ENCODE results near the gene TRPC3.

GRCh38 chr4:121881158-121881557, 70.7 kb downstream of the TRPC3 start:
- TF ChIP-seq, protein P1, sequence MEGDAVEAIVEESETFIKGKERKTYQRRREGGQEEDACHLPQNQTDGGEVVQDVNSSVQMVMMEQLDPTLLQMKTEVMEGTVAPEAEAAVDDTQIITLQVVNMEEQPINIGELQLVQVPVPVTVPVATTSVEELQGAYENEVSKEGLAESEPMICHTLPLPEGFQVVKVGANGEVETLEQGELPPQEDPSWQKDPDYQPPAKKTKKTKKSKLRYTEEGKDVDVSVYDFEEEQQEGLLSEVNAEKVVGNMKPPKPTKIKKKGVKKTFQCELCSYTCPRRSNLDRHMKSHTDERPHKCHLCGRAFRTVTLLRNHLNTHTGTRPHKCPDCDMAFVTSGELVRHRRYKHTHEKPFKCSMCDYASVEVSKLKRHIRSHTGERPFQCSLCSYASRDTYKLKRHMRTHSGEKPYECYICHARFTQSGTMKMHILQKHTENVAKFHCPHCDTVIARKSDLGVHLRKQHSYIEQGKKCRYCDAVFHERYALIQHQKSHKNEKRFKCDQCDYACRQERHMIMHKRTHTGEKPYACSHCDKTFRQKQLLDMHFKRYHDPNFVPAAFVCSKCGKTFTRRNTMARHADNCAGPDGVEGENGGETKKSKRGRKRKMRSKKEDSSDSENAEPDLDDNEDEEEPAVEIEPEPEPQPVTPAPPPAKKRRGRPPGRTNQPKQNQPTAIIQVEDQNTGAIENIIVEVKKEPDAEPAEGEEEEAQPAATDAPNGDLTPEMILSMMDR (IDR thresholded peaks at IDR 0.05): no peak
- TF ChIP-seq ZFX (IDR thresholded peaks at IDR 0.05; ENCODE audit: borderline replicate concordance): no peak
